LNCaP clone FGC (cell line): ENCODE data around the gene SLC7A6OS.

Experiments used
- DNase-seq: peaks from one replicate; pipeline ENCODE4 v3.0.0-alpha.2; 2011; ENCODE audit warnings: low read depth
- H3K4me3 ChIP-seq: 2 replicates; pipeline ENCODE4 v1.5.1; 2011; ENCODE audit warnings: mild to moderate bottlenecking, low read depth, low read length, control low read depth
- TF ChIP-seq, protein P1 (sequence below): IDR thresholded peaks from 2 replicates; pipeline ENCODE4 v1.5.1; 2012; ENCODE audit warnings: mild to moderate bottlenecking; ENCODE audit not compliant: control insufficient read depth, insufficient read depth; ENCODE audit errors: extremely low read depth

The SLC7A6OS gene

DNA sequence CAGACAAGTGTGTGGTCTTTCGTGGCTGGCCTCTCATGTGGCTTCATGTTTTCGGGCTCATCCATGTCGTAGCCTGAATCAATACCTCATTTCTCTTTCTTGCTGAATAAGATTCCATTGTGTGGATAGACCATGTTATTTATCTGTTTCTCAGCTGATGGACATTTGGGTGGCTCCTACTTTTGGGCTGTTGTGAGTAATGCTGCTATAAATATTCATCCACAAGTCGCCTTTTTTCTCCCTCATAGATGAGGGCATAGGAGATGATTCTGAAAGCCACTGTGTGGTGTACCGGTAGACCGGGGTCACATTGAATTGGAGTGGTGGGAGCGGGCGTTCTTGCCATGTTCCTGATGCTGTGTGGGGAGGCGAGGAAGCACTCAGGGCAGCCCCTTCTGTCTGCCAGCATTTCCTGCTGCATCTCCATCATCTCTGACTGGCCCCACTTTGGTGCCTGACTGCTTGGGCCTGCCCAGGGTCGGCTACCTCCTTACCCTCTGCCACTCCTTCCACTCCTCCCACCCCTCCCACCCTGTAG is 40.1 kb upstream of the SLC7A6OS start:
- TF ChIP-seq, protein P1, sequence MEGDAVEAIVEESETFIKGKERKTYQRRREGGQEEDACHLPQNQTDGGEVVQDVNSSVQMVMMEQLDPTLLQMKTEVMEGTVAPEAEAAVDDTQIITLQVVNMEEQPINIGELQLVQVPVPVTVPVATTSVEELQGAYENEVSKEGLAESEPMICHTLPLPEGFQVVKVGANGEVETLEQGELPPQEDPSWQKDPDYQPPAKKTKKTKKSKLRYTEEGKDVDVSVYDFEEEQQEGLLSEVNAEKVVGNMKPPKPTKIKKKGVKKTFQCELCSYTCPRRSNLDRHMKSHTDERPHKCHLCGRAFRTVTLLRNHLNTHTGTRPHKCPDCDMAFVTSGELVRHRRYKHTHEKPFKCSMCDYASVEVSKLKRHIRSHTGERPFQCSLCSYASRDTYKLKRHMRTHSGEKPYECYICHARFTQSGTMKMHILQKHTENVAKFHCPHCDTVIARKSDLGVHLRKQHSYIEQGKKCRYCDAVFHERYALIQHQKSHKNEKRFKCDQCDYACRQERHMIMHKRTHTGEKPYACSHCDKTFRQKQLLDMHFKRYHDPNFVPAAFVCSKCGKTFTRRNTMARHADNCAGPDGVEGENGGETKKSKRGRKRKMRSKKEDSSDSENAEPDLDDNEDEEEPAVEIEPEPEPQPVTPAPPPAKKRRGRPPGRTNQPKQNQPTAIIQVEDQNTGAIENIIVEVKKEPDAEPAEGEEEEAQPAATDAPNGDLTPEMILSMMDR = no peak
- DNase-seq = no peak

DNA sequence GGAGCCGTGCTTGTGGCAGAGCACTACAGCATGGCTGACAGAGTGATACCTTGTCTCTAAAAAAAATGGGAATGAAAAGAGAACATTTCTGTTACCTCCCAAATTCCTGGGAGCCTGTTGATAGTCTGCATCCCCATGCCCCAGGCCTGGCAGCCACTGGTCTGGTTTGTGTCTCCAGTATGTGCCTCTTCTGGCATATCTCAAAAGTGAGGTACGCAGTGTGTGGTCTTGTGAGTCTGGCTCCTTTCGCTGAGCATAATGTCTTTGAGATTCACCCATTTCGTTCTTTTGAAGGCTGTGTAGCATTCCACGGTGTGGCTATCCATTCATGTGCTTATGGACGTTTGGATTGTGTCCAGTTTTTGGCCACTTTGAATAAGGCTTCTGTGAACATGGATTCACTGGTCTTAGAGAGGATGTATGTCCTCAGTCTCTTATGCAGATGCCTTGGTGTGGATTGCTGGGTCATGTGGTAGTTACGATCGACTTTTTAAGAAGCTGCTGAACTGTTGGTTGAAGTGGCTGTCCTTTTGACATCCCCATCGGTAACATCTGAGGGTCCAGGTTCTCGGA is 39.2 kb upstream of the SLC7A6OS start:
- H3K4me3 ChIP-seq = no peak overlapping the region
- DNase-seq = no peak
- TF ChIP-seq, protein P1 = no peak

More for the DNA sequence above, 40.1 kb upstream of the SLC7A6OS start:
- H3K4me3 ChIP-seq = no peak overlapping the region

DNA sequence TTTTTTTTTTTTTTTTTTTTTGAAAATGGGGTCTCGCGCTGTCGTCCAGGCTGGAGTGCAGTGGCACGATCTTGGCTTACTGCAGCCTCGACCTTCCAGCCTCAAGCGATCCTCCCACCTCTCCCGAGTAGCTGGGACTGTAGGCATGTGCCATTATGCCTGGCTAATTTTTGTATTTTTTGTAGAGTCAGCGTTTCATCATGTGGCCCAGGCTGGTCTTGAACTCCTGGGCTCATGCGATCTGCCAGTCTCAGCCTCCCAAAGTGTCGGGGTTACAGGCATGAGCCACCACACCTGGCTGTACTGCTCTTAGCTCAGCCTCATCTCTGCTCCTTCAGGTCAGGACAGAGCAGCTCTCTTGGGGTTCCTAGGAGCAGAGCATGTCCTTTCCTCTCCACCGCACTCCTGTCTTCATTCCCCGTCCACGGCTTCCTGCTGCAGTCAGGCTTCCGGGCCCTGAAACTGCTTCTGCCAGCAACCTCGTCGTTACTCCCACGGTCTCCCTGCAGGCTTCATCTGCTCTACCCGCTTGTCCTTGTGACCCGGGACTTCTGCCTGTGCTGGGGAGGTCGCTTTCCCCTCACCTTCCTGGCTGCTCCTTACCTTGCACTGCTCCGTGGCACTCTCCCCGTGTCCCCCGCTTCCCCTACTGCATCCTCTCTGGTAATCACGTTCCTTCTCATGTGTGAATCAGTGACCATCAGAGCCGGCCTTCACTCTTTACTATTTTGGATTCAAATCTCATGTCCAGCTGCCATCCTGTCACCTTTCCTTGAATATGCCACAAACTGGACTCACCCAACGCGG is 38.1 kb upstream of the SLC7A6OS start:
- TF ChIP-seq, protein P1 = no peak
- DNase-seq = no peak
- no peak overlapping the region for H3K4me3 ChIP-seq

DNA sequence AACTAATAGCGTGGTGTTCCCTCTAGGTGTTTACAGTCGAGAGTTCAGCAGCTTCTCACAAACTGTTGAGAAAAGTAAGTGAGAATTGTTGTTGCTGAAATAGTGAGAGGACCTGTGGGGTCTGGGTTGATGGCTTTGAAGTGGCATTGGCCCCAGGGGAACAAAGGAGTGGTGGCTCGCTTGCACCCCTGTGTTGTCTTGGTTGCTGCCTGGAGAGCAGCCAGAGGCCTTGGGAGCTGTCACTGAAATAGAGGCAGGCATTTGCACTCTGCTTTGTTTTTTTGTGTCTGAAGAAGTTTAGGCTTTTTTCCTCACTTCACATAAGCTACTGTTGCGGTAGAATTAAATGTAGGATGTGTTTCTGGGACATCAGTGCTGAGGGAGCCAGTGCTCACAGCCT is 36.9 kb upstream of the SLC7A6OS start:
- TF ChIP-seq, protein P1 = no peak

DNA sequence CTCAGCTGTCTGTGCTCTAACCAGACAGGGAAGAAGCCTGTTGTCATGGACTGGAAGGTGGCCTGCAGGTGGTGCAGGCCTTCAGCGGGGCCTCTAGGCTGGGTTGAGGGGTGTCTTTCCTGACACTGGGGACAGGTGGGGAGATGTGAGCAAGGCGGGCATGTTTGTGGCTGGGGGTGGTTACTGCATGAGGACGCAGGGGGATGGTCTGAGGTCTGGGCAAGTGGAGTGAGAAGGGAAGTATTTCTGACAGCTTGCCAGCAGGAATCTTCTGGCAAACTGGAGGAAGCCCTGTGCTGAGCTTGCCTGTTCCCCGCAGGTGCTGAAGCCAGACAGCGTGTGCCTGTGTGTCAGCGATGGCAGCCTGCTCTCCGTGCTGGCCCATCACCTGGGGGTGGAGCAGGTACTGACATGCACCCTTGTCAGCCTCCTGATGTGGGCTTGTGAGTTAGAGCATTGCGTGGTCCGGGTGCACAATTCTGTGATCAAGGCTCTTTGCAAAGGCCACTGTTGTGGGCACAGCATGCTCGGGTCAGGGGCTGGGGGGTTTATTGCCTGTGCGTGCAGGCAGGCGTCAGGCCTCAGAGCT is 36.2 kb upstream of the SLC7A6OS start:
- TF ChIP-seq, protein P1 = no peak
- no peak for DNase-seq
- no peak overlapping the region for H3K4me3 ChIP-seq

More for the DNA sequence above, 36.9 kb upstream of the SLC7A6OS start:
- DNase-seq = no peak
- no peak overlapping the region for H3K4me3 ChIP-seq

DNA sequence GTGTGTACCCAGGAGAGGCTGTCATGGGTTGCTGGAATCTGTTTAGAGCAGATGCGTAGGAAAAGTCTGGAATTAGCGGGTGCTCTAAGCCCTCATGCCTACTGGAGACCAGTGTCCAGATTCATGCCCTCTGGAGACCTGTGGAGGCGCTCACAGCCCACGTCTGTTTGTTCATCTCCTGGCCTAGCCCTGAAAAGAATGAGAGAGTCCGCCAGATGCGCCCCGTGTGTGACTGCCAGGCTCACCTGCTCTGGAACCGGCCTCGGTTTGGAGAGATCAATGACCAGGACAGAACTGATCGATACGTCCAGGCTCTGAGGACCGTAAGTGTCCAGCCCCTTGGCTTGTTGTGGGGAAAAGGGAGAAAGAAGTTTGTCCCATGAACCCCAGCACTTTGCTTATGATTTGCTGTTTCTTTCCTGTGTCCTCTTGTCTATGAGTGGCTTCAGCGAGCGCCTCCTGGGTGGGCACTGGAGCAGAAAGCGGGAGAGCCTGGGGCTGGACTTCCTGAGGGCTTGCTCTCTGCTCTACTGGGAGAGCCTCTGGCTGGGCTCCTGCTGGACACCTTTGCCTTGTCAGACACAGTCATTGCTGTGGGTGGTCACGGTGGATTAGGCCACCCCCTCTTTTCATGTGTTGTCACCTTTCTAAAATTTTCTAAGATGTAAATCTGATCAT is 35.4 kb upstream of the SLC7A6OS start:
- no peak for DNase-seq
- TF ChIP-seq, protein P1 = no peak
- H3K4me3 ChIP-seq = no peak overlapping the region
